HepG2 (cell line): Measurements from ENCODE around the gene PIP5K1C. TPM values are rescaled to one million over a fixed set of nuclear protein-coding genes. Genes with fewer than 3 reads are reported as not detected.
A peak's percentile ranks its signal among the peaks of the same experiment; 100 is the strongest.

Experiments
- ELK4 ChIP-seq: sonication (generic); formaldehyde crosslinking; IDR thresholded peaks from 2 replicates; pipeline ENCODE4 v1.9.0; 2021; ENCODE audit warnings: missing genetic modification reagents, borderline replicate concordance
- FOXP4 ChIP-seq: sonication (generic); formaldehyde crosslinking; IDR thresholded peaks from 2 replicates; pipeline ENCODE4 v1.4.0; 2020; ENCODE audit warnings: missing genetic modification reagents
- GABPA ChIP-seq, 2 experiments: IDR thresholded peaks; 2 replicates each; pipeline ENCODE4 v1.6.1; 2011 to 2016; ENCODE audit warnings: low read depth in 2 of 2, low read length in 1 of 2, missing biosample characterization in 1 of 2, missing genetic modification characterization in 1 of 2
- GABPB1 ChIP-seq: IDR thresholded peaks from 2 replicates; pipeline ENCODE4 v1.6.1; 2016; ENCODE audit warnings: mild to moderate bottlenecking, missing genetic modification reagents, moderate library complexity, missing compliant biosample characterization
- IRF9 ChIP-seq: sonication (generic); formaldehyde crosslinking; IDR thresholded peaks from 2 replicates; pipeline ENCODE4 v1.8.0; 2022; ENCODE audit warnings: missing genetic modification reagents, mild to moderate bottlenecking, borderline replicate concordance
- KDM1A ChIP-seq: IDR thresholded peaks from 2 replicates; pipeline ENCODE4 v1.6.1; 2016; ENCODE audit warnings: missing compliant biosample characterization
- MIER3 ChIP-seq: IDR thresholded peaks from 2 replicates; pipeline ENCODE4 v1.6.1; 2016; ENCODE audit warnings: missing compliant biosample characterization, borderline replicate concordance
- MTF2 ChIP-seq: sonication (generic); formaldehyde crosslinking; IDR thresholded peaks from 2 replicates; pipeline ENCODE4 v1.5.0; 2020; ENCODE audit warnings: missing genetic modification reagents, borderline replicate concordance
- NCOR1 ChIP-seq: fragments of 200-600 bp; sonication (generic); IDR thresholded peaks from 2 replicates; pipeline ENCODE4 v1.7.0; 2017; ENCODE audit warnings: antibody characterized with exemption, low read length, borderline replicate concordance
- PCBP1 ChIP-seq: fragments of 200-400 bp; formaldehyde crosslinking; IDR thresholded peaks from 2 replicates; pipeline ENCODE4 v1.6.1; 2017; ENCODE audit warnings: mild to moderate bottlenecking, low read depth, low read length, borderline replicate concordance
- SAP130 ChIP-seq: IDR thresholded peaks from 2 replicates; pipeline ENCODE4 v1.6.1; 2016; ENCODE audit warnings: low read depth
- SOX6 ChIP-seq, 2 experiments: fragments of 450-650 bp in 1 of 2; sonication (generic) in 1 of 2; formaldehyde crosslinking in 1 of 2; IDR thresholded peaks; 2 replicates each; pipeline versions ENCODE4 v1.4.0 to v1.6.1; 2017 to 2020; ENCODE audit warnings: antibody characterized with exemption in 1 of 2, mild to moderate bottlenecking in 1 of 2, missing genetic modification reagents in 1 of 2
- SPEN ChIP-seq: sonication (generic); formaldehyde crosslinking; IDR thresholded peaks from 2 replicates; pipeline ENCODE4 v1.5.1; 2020; ENCODE audit warnings: low read depth, mild to moderate bottlenecking, missing genetic modification reagents
- THAP11 ChIP-seq: IDR thresholded peaks from 2 replicates; pipeline ENCODE4 v1.6.1; 2016; ENCODE audit warnings: missing biosample characterization, missing genetic modification reagents
- ZBTB33 ChIP-seq: sonication (generic); formaldehyde crosslinking; IDR thresholded peaks from 2 replicates; pipeline ENCODE4 v1.4.0; 2020; ENCODE audit warnings: missing genetic modification reagents
- ZKSCAN5 ChIP-seq: sonication (generic); formaldehyde crosslinking; IDR thresholded peaks from 2 replicates; pipeline ENCODE4 v1.5.1; 2020; ENCODE audit warnings: mild to moderate bottlenecking, missing genetic modification reagents
- ZKSCAN8 ChIP-seq: IDR thresholded peaks from 2 replicates; pipeline ENCODE4 v1.6.1; 2016; ENCODE audit warnings: borderline replicate concordance, missing genetic modification reagents, missing compliant biosample characterization
- ZNF3 ChIP-seq: IDR thresholded peaks from 2 replicates; pipeline ENCODE4 v1.7.0; 2017; ENCODE audit warnings: inconsistent platforms
- ZNF414 ChIP-seq: sonication (generic); formaldehyde crosslinking; IDR thresholded peaks from 2 replicates; pipeline ENCODE4 v1.5.0; 2020; ENCODE audit warnings: missing genetic modification reagents
- ZNF460 ChIP-seq: sonication (generic); formaldehyde crosslinking; IDR thresholded peaks from 2 replicates; pipeline ENCODE4 v1.5.1; 2020; ENCODE audit warnings: missing genetic modification reagents, mild to moderate bottlenecking, borderline replicate concordance
- ZNF503 ChIP-seq: sonication (generic); formaldehyde crosslinking; IDR thresholded peaks from 2 replicates; pipeline ENCODE4 v1.4.0; 2020; ENCODE audit warnings: missing genetic modification reagents
- polyA plus RNA-seq, 8 experiments: library from polyadenylated mRNA; depleted of rRNA in 3 of 8; stranded (reverse) in 7 of 8; unstranded in 1 of 8; fragments of >200 nt; fragmentation: Illumina TruSeq in 4 of 8; extraction: Trizol in 4 of 8; gene quantifications; 2 replicates each; pipeline versions ENCODE4 v1.2.1 to v1.2.3, GENCODE V29; 2011 to 2016; ENCODE audit warnings: low read depth in 4 of 8, missing spikeins in 1 of 8, mixed read lengths in 1 of 8; ENCODE audit not compliant: insufficient read depth in 1 of 8
- total RNA-seq, 5 experiments: library from RNA; depleted of rRNA; stranded (reverse); fragments of >200 nt; fragmentation: Illumina TruSeq; extraction: Trizol; gene quantifications; 2 replicates each; pipeline ENCODE4 v1.2.3, GENCODE V29; 2016; ENCODE audit warnings: low read depth in 1 of 5

Gene PIP5K1C
- total and polyA plus RNA-seq, 2 of the 13 experiments (the other 11 are each of a cell fraction or from before 2014, with no cell fraction given), result 3.6 to 4.3 TPM

- TF ChIP-seq FOXP4 (CRISPR knock-in tag) (peak; percentile 82), KDM1A (CRISPR knock-in tag) (peak; percentile 94), MIER3 (CRISPR knock-in tag) (peak; percentile 81; the same call in 1 of the 2 replicates), ZNF503 (peak; percentile 78; the same call in 1 of the 2 replicates), SAP130 (CRISPR knock-in tag) (peak; percentile 83), GABPB1 (CRISPR knock-in tag) (peak; percentile 42), ZNF414 (CRISPR knock-in tag) (no peak), ZKSCAN5 (CRISPR knock-in tag) (no peak), PCBP1 (peak; percentile 78; the same call in 1 of the 2 replicates), ZNF3 (0 out of 2 replicates have a peak, but pooled peaks have one; percentile 11), ZBTB33 (CRISPR knock-in tag) (peak; percentile 85), ZKSCAN8 (peak; percentile 100), IRF9 (CRISPR knock-in tag) (no peak), GABPA (IDR thresholded peaks at IDR 0.05; ENCODE audit: low read depth, low read length) (no peak), GABPA (CRISPR knock-in tag; IDR thresholded peaks at IDR 0.05; ENCODE audit: low read depth) (peak; percentile 63), NCOR1 (no peak), THAP11 (CRISPR knock-in tag) (peak; percentile 77), ZNF460 (CRISPR knock-in tag) (no peak), ELK4 (CRISPR knock-in tag) (no peak), MTF2 (CRISPR knock-in tag) (no peak), SOX6 (IDR thresholded peaks at IDR 0.05) (no peak), SOX6 (CRISPR knock-in tag; IDR thresholded peaks at IDR 0.05) (peak; percentile 85), SPEN (CRISPR knock-in tag) (0 out of 2 replicates have a peak, but pooled peaks have one; percentile 50)
These were observed 10.1 kb upstream of the PIP5K1C start (continued) for GRCh38 chr19:3710265-3710812.
